B cell (primary cell): ENCODE data around the gene ZNF580. TPM values are rescaled to one million over a fixed set of nuclear protein-coding genes. Genes with fewer than 3 reads are reported as not detected.
A peak's percentile ranks its signal among the peaks of the same experiment; 100 is the strongest.

Experiments
- ATAC-seq: fragments of 200-7000 bp; cut with Tn5 transposase; one replicate; pipeline ENCODE4 v1.10.0; 2021; ENCODE audit warnings: low read depth, mild to moderate bottlenecking, moderate number of reproducible peaks, moderate library complexity
- CTCF ChIA-PET: fragments of 350-600 bp; sonication (Branson Sonifier 250); formaldehyde crosslinking; loops from one replicate; lab custom pipeline; 2021; ENCODE audit warnings: antibody characterized with exemption, inconsistent platforms; lab: Charles Lee
- POLR2A ChIA-PET: fragments of 350-600 bp; sonication (Branson Sonifier 250); formaldehyde crosslinking; loops from one replicate; lab custom pipeline; 2021; ENCODE audit warnings: antibody characterized with exemption; lab: Charles Lee
- DNase-seq: peaks from one replicate; pipeline ENCODE4 v3.0.0; 2013
- H2AFZ ChIP-seq: 2 replicates; pipeline ENCODE4 v1.6.1; 2012; ENCODE audit warnings: mild to moderate bottlenecking, low read depth, low read length; ENCODE audit not compliant: insufficient read depth, poor library complexity, severe bottlenecking
- H3K27ac ChIP-seq, 2 donors: 1 replicate in 1 of 2; 2 replicates in 1 of 2; pipeline ENCODE4 v1.5.1; 2012 to 2013; ENCODE audit warnings: low read length in 2 of 2, mild to moderate bottlenecking in 2 of 2, moderate library complexity in 1 of 2
- H3K27me3 ChIP-seq, 4 experiments: fragments of 200-600 bp in 1 of 4; sonication (generic) in 1 of 4; replicated peaks in 1 of 4; 1 replicate in 2 of 4; 2 replicates in 2 of 4; pipeline versions ENCODE4 v1.6.1 to v1.7.0; 2013 to 2016; ENCODE audit warnings: low read length in 3 of 4, mild to moderate bottlenecking in 2 of 4, mixed read lengths in 1 of 4, moderate library complexity in 1 of 4; ENCODE audit not compliant: insufficient read depth in 4 of 4, control insufficient read depth in 3 of 4; ENCODE audit errors: control extremely low read depth in 1 of 4
- H3K36me3 ChIP-seq, 2 experiments: replicated peaks in 1 of 2; 1 replicate in 1 of 2; 2 replicates in 1 of 2; pipeline versions ENCODE4 v1.6.1 to v1.7.1; 2013; ENCODE audit warnings: low read length in 1 of 2; ENCODE audit not compliant: insufficient read depth in 2 of 2, control insufficient read depth in 1 of 2; ENCODE audit errors: control extremely low read depth in 1 of 2, extremely low read depth in 1 of 2
- H3K4me1 ChIP-seq, 2 donors: fragments of 200-600 bp in 1 of 2; sonication (generic) in 1 of 2; 1 replicate in 1 of 2; 2 replicates in 1 of 2; pipeline versions ENCODE4 v1.5.1 to v1.6.1; 2013 to 2017; ENCODE audit warnings: low read length in 2 of 2; ENCODE audit not compliant: control insufficient read depth in 2 of 2, insufficient read depth in 2 of 2
- H3K4me2 ChIP-seq: replicated peaks from 2 replicates; pipeline ENCODE3; 2012; ENCODE audit warnings: mild to moderate bottlenecking, low read depth, low read length; ENCODE audit not compliant: poor library complexity, severe bottlenecking
- H3K4me3 ChIP-seq, 5 experiments: fragments of 200-600 bp in 1 of 5; sonication (generic) in 1 of 5; 1 replicate in 3 of 5; 2 replicates in 2 of 5; pipeline versions ENCODE4 v1.5.1 to v1.7.0; 2011 to 2016; ENCODE audit warnings: low read length in 4 of 5, mild to moderate bottlenecking in 4 of 5, low read depth in 2 of 5, control low read depth in 1 of 5, moderate library complexity in 1 of 5; ENCODE audit not compliant: insufficient read depth in 1 of 5; ENCODE audit errors: control extremely low read depth in 1 of 5, extremely low read depth in 1 of 5
- H3K79me2 ChIP-seq: fragments of 200-600 bp; sonication (generic); one replicate; pipeline ENCODE4 v1.6.0; 2016; ENCODE audit warnings: low read length; ENCODE audit not compliant: control insufficient read depth, insufficient read depth
- H3K9ac ChIP-seq: fragments of 200-600 bp; sonication (generic); 2 replicates; pipeline ENCODE4 v1.6.1; 2017; ENCODE audit warnings: mild to moderate bottlenecking, low read length, moderate library complexity
- H3K9me3 ChIP-seq, 3 donors: one replicate each; pipeline versions ENCODE4 v1.6.1 to v1.7.1; 2013; ENCODE audit warnings: low read length in 2 of 3; ENCODE audit not compliant: control insufficient read depth in 2 of 3, insufficient read depth in 1 of 3; ENCODE audit errors: control extremely low read depth in 1 of 3
- H4K20me1 ChIP-seq: 2 replicates; pipeline ENCODE4 v1.6.0; 2012; ENCODE audit warnings: mild to moderate bottlenecking, low read length; ENCODE audit not compliant: insufficient read depth, control insufficient read depth, poor library complexity, severe bottlenecking
- H3K27ac Mint-ChIP-seq: one replicate; pipeline ENCODE4 v1.8.0; 2021; ENCODE audit warnings: mixed read lengths
- H3K27me3 Mint-ChIP-seq: one replicate; pipeline ENCODE4 v1.8.0; 2021; ENCODE audit warnings: mixed read lengths
- H3K4me1 Mint-ChIP-seq: one replicate; pipeline ENCODE4 v1.8.0; 2021; ENCODE audit warnings: mixed read lengths
- H3K4me3 Mint-ChIP-seq: one replicate; pipeline ENCODE4 v1.8.0; 2021; ENCODE audit warnings: mixed read lengths
- H3K9me3 Mint-ChIP-seq: one replicate; pipeline ENCODE4 v1.8.0; 2022; ENCODE audit warnings: mixed read lengths; ENCODE audit not compliant: insufficient read depth
- EZH2 ChIP-seq: IDR thresholded peaks from 2 replicates; pipeline ENCODE4 v1.6.1; 2012; ENCODE audit warnings: borderline replicate concordance, low read depth, mild to moderate bottlenecking, moderate library complexity, low read length; ENCODE audit not compliant: insufficient read depth, poor library complexity, severe bottlenecking
- WGBS: methylation state at CpG from one replicate; pipeline ENCODE4 v1.1.5; 2013; ENCODE audit warnings: missing lambda C conversion rate; ENCODE audit not compliant: insufficient coverage; 5-methylcytosine and 5-hydroxymethylcytosine counted together
- intact Hi-C: fragments of 100-400 bp; cut with micrococcal nuclease; formaldehyde crosslinking; loops from one replicate; pipeline ENCODE4 v1.10.0; 2022
- polyA plus RNA-seq: library from polyadenylated mRNA; depleted of rRNA; stranded (reverse); fragments of >200 nt; gene quantifications from 2 replicates; pipeline ENCODE4 v1.2.3, GENCODE V29; 2012
- total RNA-seq, 2 donors: library from RNA; stranded (reverse); fragments of 120-200 nt in 1 of 2; gene quantifications; 1 replicate in 1 of 2; 2 replicates in 1 of 2; pipeline versions ENCODE4 v1.2.3 to v1.2.4, GENCODE V29; 2013 to 2022
- TF ChIP-seq, protein P1 (sequence below): fragments of 200-600 bp; IDR thresholded peaks from one replicate; pipeline ENCODE4 v1.8.0; 2022; ENCODE audit warnings: antibody characterized with exemption, mild to moderate bottlenecking

ZNF580 gene
- total and polyA plus RNA-seq, 2 donors (not counting 1 experiment from before 2014, with no cell fraction given), result 69.8 to 101 TPM

DNA sequence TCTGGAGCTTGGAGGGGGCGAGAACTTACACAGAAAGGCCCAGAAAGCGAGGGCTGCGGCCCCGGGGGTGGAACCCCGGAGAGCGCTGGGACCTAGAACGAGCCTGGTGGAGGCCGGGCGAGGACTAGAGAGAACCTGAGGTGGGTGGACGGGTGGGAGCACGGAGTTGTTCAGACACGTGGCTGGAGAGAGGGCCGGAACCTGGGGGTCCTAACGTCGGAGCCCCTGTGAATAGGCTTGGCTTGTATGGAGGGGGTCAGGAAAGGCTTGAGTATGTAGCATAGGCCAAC is 3.0 kb downstream of the ZNF580 start:
- Mint-ChIP-seq H3K27ac (peak overlapping the region; percentile 98), H3K4me3 (peak overlapping the region; percentile 88), H3K9me3 (no peaks in the 10 kb centered on the region), H3K4me1 (peaks cover 62% of the 10 kb centered on the region), H3K27me3 (no peaks in the 10 kb centered on the region)
- ChIA-PET POLR2A (interaction anchor here (0.6 to 1.2 kb wide), 3 partner anchors 8 to 11 kb away, joined by 3 to 4 read pairs (median 3); partner anchors contain the start of gene U2AF2), CTCF (interaction anchor here (1.1 to 7.2 kb wide), 2 partner anchors 8 to 11 kb away, joined by 5 to 131 read pairs; partner anchors contain the start of gene U2AF2)
- WGBS, result 0% methylated on average over 15 of the region's 15 CpGs
- H3K27ac ChIP-seq, result peak overlapping the region; percentile 79 to 82
- H3K4me2 ChIP-seq, result peak overlapping the region; percentile 96
- H3K9ac ChIP-seq, result peak overlapping the region; percentile 77
- ATAC-seq (no peak), DNase-seq (no peak)
- H3K9me3 ChIP-seq, result peaks cover 0 to 10% (median 0%) of the 10 kb centered on the region in 3 donors
- intact Hi-C loops, result loop anchor here (1.0 to 5.0 kb wide), 5 partner anchors 9 to 237 kb away; partner anchors contain the start of genes EPN1, UBE2S and ZNF865
- TF ChIP-seq EZH2, result no peak
- TF ChIP-seq, protein P1, sequence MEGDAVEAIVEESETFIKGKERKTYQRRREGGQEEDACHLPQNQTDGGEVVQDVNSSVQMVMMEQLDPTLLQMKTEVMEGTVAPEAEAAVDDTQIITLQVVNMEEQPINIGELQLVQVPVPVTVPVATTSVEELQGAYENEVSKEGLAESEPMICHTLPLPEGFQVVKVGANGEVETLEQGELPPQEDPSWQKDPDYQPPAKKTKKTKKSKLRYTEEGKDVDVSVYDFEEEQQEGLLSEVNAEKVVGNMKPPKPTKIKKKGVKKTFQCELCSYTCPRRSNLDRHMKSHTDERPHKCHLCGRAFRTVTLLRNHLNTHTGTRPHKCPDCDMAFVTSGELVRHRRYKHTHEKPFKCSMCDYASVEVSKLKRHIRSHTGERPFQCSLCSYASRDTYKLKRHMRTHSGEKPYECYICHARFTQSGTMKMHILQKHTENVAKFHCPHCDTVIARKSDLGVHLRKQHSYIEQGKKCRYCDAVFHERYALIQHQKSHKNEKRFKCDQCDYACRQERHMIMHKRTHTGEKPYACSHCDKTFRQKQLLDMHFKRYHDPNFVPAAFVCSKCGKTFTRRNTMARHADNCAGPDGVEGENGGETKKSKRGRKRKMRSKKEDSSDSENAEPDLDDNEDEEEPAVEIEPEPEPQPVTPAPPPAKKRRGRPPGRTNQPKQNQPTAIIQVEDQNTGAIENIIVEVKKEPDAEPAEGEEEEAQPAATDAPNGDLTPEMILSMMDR, result no peak
- H4K20me1 ChIP-seq, result peaks cover 21% of the 10 kb centered on the region
- peak overlapping the region; percentile 53 for H2AFZ ChIP-seq
- peaks cover 0 to 13% of the 10 kb centered on the region in 2 experiments for H3K36me3 ChIP-seq
- H3K4me3 ChIP-seq, result peak overlapping the region; percentile 59 to 85 (median 78)
- no peaks in the 10 kb centered on the region for H3K27me3 ChIP-seq
- peaks cover 37% of the 10 kb centered on the region for H3K79me2 ChIP-seq
- peaks cover 35 to 68% of the 10 kb centered on the region in 2 donors for H3K4me1 ChIP-seq

DNA sequence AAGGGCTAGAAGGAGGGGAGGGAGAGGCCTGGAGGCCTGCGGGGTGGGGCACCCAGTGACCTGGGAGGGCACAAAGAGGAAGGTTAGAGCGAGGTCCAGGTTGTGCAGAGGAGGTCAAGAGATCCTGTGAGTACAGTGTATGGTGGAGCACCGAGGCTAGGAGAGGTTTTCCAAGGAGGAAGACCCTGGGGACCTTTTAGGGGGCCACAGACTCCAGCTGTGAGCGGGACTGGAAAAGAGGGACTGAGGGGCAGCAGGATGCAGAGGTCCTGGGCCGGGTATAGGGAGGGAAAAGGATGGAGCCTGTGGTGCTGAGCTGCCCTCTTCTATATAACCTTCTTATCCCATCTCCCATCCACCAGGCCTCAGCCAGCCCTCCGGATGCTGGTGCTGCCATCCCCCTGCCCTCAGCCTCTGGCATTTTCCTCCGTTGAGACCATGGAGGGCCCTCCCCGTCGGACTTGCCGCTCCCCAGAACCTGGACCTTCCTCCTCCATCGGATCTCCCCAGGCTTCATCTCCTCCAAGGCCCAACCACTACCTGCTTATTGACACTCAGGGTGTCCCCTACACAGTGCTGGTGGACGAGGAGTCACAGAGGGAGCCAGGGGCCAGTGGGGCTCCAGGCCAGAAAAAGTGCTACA is 3.5 kb downstream of the ZNF580 start:
- Histone ChIP-seq H2AFZ (no peak overlapping the region), H3K4me2 (peak overlapping the region; percentile 96), H3K27ac (peak overlapping the region; percentile 79 to 82), H3K36me3 (peaks cover 0 to 15% of the 10 kb centered on the region in 2 experiments), H3K9ac (peak overlapping the region; percentile 77), H3K9me3 (peaks cover 0 to 7% (median 0%) of the 10 kb centered on the region in 3 donors), H4K20me1 (peaks cover 21% of the 10 kb centered on the region), H3K27me3 (no peaks in the 10 kb centered on the region), H3K4me1 (peaks cover 39 to 69% of the 10 kb centered on the region in 2 donors), H3K79me2 (peaks cover 42% of the 10 kb centered on the region), H3K4me3 (peak overlapping the region; percentile 59 to 85 (median 78))
- no peak for TF ChIP-seq EZH2
- TF ChIP-seq, protein P1, result no peak
- peaks cover 63% of the 10 kb centered on the region for H3K4me1 Mint-ChIP-seq
- H3K27ac Mint-ChIP-seq, result peak overlapping the region; percentile 98
- ATAC-seq (no peak), DNase-seq (no peak)
- ChIA-PET POLR2A (interaction anchor here (0.6 to 1.8 kb wide), 5 partner anchors 8 to 525 kb away, joined by 3 to 12 read pairs (median 3); partner anchors contain the start of gene U2AF2), CTCF (interaction anchor here (1.1 to 7.2 kb wide), 2 partner anchors 9 to 10 kb away, joined by 5 to 131 read pairs; partner anchors contain the start of gene U2AF2)
- 47% methylated on average over 10 of the region's 12 CpGs for WGBS
- H3K27me3 Mint-ChIP-seq, result no peaks in the 10 kb centered on the region
- H3K4me3 Mint-ChIP-seq, result peak overlapping the region; percentile 88
- intact Hi-C loops, result loop anchor here (5.0 kb wide), 3 partner anchors 33 to 237 kb away; partner anchors contain the start of genes EPN1, UBE2S and ZNF865
- no peaks in the 10 kb centered on the region for H3K9me3 Mint-ChIP-seq
